A204.1 (cell line): ENCODE results near the gene MTHFD2L.
"Not testable (repeated sequence)": the region's sequence is repeated elsewhere in the genome, so short reads cannot be mapped to it uniquely, and the experiment has no call there.

Source experiments
- FAIRE-seq: peaks from 2 replicates; lab custom pipeline; 2012; peaks lifted over from hg19 to GRCh38; lab: Jason Lieb, UNC

MTHFD2L gene

DNA sequence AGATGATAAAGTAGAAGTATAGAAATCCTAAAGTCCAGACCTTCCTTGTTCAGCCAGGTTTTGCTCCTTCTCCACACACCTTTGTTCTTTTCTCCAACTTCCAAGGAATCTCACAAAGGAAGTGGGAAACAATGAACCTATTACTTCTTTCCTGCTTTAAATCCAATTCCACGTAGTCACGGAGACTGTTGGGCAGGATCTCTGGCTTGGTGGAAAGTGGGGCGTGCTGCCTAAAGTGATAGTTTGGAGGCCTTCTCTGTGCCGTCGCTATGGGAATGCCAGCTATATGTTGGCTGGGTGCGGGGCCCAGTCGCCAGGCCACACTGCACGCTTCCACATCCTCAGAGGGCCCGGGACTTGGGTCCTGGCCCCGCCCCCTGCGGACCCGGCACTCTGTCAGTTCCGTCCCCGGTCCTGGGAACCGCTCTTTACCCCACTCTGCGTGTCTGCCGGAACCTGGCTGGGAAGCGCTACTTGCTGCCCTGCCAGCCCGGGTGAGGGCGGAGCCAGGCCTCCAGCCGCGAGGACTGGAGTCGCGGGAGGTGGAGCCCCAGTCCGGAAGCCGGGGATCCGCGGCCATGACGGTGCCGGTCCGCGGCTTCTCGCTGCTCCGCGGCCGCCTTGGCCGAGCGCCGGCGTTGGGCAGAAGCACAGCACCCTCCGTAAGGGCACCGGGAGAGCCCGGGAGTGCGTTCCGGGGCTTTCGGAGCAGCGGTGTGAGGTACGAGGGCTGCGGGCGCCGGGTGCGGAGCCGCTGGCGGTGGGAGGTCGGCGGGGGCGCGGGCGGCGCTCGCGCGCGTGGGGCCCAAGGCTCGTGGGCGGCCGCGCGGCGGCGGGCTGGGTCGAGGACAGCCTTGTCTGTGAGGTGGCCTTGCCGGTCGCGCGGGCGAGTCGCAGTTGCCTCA, at the start of gene MTHFD2L:
Gene MTHFD2L, plus strand, starts transcription at position 558 of the 905 bp plus-strand sequence. Its CDS starts 21 bp downstream, at position 579.
- peak; percentile 25 for FAIRE-seq

DNA sequence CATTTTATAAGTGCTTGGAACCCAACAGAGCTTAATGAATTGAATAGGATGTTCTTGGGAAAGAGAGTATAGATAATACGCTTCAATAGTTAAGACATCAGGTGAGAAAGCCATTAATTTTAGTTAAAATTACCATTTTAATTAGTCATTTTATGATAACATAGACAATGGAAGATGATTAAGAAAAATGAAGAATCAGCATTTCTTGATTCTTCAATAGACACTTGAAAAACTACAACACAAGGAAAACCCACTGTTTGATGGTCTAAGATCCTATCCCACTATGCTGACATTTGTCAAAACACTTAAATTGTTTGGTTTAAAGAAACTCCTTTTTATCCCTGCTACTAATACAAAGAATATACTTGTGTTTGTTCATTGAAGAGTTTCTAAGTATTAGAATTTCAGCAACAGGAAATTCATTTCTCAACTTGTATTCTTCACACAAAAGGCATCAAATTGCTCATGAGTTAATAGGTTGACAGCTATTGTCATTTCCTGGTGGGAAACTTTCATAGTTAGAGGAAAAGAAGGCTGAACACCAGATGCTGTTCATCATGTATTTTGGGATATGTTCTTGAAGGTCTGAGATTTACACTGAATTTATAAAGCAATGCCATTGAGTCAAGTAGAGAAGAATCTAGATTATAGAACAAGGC, 49.3 kb upstream of the MTHFD2L start:
- FAIRE-seq = no peak

DNA sequence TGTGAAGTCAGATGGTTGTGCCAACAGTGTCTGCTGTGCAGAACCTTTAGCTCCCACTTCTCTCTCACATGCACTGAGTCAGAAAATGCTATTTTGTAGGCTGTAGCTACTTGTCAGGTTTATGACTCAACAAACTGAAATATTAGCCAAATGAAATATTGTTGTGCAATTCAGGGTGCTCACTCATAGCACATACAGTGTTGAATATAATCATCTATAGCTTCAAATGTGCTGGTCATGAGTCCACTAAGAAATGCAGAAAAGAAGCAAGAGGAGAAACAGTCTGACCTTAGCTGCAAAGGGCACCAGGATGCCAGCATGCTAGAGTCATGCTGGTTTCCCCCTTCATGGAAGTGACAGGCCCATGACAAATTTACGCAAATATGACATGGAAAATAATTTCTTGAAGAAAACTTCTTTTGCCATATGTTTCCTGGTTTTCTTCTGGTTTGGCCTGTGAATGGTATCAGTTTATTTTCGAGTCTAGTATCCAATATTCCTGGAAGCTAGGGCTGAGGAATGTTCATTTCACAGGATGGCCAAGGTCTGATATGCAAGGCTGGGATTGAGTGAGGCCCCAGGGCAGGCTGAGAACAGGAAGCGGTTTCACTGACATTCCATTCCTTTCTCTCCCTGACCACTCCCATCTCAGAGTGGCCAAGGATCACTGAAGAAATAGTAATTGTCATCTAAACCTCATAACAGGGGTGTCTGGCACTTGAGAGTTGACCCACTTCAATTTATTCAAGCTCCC, 48.6 kb upstream of the MTHFD2L start:
- FAIRE-seq = no peak

DNA sequence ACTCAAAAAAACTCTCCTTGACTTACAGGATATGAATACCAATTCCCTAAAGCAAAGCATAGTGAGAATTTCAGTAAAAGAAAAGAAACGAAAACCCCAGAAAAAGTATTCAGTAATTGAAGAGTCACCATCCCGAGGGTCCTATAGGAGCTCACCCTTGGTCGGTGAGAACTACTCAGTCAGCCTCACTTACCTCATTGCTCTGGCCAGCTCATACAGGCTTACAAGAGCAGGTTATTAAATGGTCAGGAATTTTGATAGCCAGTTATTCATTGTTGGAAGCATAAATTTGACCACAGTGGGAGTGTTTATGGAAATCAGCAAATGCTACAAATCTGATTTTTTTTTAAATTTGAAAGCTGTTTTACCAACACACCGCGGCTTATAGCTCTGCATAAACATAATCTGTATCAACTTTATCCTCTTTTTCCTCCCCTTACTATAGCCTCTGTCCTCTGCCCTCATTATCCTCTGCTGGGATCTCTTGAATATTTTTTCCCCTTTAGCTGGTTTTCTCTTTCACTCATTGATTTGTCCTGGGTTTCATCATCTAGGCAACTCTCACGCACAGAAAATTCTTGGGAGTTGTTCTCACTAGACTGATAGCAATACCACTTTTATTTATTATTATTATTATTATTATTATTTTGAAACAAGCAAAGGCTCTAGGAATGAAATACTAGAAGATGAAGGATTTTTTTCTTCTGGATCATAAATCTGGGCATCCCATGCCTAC, 47.9 kb upstream of the MTHFD2L start:
- FAIRE-seq = no peak

DNA sequence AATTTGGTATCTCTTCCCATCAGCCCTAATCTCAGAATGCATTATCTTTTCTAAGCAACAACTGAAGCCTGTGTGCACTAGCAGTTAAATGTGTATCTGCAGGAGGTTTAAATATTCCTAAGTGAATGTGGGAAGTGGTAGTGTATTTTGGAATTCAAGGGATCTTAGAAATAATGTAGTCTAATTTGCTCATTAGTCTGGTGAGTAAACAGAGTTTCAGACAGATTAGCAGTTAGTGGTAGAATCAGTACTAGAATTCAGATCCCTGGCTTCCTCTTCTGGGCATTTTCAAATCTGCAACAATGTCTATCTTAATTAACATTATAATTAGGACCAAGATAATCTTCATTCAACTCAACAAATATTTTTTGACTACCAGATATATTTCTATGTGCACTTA, 47.2 kb upstream of the MTHFD2L start:
- no peak for FAIRE-seq

DNA sequence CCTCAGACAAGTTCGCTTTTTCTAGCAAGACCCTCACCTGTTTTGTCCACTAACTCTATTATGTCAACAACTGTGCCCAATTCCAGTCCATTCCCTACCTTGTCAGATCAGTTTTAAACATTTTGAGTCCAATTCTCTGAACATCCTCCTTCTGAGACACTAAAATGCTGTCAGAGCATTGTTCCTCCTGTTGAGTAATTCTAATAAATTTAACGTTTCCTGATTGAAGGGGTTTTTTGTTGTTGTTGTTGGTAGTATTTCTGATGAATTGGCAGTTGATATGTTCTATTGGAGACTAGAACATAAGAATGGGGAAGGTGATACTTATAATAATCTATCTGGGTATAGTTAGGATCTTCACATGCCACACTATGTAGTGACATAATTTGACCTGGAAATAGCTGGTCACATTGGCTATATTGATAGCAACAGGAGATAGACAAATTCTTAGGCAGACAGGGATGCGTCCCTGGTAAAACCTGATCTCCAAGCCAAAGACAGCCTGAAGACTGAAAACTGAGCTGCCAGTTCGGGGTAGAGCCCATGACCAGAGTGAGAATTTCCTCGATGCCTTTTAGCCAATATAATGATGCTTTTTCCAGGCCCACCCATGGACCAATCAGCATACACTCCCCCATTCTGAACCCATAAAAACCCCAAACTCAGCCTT, 46.5 kb upstream of the MTHFD2L start:
- FAIRE-seq = no peak

DNA sequence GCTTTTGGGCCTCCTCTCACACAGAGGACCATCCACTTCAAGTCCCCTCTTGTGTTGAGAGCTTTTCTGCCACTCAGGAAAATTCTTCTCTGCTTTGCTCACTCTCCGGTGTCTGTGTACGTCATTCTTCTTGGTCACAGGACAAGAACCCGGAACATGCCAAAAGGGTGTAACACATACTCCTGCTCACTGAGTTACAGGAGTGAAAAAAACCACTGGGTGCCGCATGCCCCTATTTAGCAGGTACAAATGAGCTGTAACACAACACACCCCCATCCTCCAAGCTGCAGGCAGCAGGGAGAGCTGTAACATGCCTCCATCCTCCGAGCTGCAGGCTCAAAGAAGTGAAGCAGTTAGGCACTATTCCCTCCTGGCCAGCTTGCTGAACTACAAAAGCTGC, 45.9 kb upstream of the MTHFD2L start:
- FAIRE-seq = no peak

DNA sequence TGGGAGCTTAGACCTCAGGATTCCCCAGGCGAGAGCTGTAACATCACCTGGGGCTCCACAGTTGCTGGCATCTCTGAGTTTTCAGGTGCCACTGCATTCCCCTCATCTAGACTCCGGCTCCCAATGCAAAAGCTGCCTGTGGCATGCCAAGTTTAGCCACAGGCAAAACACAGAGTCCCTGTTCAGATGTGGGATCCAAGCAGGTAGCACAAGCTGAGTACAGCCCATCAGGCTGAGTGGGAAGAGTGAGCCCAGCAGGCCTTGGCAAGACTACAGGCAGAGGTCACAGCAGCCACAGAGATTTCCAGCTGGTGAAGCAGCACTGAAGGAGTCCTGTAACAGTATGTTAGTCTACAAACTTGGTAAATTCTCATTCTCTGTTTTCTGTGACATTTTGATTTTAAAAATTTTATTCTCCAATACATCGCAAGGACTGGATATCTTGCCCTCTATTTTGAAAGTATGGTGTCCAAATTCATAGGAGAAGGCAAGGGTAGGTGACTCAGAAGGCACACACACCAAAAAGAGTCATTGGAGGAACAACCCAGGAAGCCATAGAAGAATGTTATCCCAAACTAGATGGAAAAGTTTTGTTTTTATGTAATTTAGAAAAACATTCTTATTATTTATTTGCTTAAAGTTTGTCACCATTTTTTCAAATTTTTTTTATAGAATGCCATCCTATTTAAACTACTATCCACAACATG, 45.4 kb upstream of the MTHFD2L start:
- no peak for FAIRE-seq

DNA sequence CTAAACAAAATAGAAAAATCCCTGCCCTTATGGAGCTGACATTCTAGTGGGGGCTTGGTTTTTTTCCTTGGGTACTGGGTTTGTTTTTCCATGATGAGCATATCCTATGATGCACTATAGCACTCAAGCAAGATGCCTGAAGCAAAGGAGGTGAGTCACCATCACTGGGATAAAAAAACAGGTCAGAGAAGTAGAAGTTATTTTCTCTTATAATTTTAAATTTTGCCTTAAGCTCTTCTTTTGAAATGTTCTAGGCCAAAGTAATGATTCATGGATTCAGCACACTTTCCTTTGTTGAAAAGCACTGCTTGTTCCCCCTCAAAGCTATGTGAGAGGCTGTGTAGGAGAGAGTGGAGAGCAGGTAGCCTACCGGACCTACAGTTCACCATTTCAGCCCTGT, 43.7 kb upstream of the MTHFD2L start:
- no peak for FAIRE-seq

DNA sequence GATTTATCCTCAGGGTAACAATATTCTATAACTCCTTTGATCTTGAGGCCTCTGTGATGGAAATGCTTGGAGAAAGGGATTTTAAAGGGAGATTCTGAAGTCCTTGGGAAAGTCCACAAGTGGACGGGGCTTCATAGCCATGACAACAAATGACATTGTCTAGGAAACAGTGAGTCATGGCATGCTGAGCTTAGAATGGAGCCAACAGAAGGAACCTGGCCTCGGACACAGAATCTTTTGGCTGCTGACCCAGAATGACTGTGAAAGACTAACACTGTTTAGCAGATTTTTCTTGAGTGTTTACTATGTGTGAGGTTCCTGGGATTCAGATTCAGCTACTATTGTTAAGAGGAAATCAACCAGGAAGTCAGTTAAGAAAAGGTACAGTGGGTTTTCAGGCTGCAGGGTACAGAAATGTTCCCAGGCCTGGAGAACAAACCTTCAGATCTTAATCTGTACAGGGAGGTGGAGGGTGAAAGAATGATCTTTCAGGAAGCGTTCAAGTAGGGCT, 40.8 kb upstream of the MTHFD2L start:
- no peak for FAIRE-seq

DNA sequence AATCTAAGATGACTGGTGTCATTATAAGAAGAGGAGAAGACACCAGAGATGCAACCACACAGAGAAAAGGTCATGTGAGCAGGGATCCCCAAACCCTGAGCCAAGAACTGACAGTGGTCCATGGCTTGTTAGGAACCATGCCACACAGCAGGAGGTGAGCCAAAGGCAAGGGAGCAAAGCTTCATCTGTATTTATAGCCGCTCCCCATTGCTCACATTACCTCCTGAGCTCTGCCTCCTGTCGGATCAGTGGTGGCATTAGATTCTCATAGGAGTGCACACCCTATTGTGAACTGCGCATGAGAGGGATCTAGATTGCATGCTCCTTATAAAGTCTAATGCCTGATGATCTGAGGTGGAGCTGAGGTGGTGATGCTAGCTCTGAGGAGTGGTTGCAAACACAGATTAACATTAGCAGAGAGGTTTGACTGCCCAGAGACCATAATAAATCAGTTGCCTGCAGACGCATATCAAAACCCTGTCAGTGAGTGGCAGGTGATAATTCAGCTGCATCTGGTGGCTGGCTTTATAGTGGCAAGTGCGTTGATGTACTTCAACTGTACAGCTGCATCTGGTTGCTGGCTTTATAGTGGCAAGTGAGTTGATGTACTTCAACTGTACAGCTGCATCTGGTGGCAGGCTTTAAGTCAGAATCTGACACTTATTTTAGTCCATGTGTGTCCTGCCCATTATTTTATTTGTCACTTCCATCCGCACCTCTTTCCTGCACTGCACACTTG, 39.1 kb upstream of the MTHFD2L start:
- FAIRE-seq = no peak

DNA sequence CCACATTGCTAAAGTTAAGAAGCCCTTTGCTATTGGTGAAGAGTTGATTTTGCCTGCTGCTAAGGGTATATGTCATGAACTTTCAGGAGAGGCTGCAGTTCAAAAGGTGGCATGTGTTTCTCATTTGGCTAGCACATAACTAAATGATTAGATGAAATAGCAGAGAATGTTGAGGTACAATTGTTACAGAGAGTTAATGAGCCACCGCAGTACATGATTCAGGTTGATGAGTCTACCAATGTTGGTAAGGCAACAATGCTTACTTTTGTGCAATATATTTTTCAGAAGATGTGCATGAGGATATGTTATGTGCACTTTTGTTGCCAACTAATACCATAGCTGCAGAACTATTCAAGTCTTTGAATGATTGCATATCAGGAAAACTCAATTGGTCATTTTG, 37.8 kb upstream of the MTHFD2L start:
- no peak for FAIRE-seq

DNA sequence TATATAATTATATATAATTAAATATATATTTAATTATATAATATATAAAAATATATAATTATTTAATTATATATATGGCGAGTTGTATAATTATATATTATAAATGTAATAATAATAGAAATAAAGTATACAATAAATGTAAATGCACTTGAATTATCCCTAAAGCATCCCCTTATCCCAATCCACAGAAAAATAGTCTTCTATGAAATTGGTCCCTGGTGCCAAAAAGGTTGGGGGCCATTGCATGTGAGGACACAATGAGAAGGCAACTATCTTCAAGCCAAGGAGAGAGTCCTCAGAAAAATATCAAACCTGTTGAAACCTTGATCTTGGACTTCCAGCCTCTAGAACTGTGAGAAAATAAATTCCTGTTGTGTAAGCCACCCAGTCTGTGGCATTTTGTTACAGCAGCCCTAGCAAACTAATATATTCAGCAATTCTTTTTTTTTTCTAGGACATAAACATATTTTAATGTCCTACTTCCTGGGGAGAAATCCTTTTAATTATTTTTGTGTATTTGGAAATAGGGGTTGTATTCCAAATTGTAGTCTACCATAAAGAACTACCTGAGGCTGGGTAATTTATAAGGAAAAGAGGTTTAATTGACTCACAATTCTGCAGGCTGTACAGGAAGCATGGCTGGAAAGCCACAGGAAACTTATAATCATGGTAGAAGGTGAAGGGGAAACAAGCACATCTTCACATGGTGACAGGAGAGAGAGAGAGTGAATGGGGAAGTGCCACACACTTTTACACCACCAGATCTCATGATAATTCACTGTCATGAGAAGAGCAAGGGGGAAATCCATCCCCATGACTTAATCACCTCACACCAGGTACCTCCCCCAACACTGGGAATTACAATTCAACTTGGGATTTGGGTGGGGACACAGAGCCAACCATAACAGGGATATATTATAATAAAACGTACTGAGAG, 36.0 kb upstream of the MTHFD2L start:
- peak; percentile 96 for FAIRE-seq

DNA sequence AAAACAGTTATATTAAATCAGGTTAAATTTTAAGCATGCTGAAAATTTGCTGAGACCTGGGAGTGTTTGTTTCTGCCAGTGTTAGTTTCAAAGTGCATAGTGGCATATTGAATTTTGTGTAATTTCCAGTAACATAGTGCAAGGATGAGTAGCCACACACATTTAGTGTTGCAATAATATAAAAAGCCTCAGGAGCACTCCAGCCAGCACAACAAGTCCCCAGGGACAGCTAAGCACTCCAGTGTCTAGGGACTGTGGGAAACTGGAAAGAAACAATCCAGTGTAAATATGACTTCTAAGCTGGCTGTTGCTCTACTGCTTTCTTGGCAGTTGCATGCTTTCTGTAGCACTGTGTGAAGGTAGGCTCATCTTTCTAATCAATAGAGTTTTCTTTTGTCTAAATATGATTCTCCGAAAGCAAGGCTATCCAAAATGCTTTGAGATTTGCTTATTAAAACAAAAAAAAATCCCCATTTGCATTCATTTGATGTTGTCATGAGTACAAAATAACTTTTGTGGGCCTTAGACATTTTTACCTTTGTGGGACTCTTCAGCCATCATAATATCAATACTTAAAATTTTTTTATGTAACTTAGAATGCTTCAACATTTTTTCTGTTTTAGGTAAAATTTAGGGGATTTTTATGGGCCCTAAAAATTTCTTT, 34.7 kb upstream of the MTHFD2L start:
- no peak for FAIRE-seq

DNA sequence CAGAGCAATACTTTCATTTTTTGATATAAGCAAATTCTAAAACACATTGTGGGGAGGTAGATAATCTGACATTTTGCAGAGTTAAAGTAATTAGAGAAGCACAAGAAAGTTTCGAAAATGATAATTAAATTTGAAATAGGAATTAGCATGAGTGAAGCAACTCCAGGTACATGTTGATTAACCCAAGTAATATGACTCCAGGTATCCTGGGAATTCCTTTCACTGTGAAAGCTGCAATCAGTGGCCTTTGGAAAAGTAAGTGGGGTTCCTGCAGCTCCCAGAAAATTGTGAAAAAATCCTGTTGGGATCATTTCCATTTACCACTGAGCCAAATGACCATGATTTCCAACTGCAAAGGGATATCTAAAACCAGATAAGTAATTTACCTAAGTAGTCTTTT, 32.9 kb upstream of the MTHFD2L start:
- FAIRE-seq = no peak

DNA sequence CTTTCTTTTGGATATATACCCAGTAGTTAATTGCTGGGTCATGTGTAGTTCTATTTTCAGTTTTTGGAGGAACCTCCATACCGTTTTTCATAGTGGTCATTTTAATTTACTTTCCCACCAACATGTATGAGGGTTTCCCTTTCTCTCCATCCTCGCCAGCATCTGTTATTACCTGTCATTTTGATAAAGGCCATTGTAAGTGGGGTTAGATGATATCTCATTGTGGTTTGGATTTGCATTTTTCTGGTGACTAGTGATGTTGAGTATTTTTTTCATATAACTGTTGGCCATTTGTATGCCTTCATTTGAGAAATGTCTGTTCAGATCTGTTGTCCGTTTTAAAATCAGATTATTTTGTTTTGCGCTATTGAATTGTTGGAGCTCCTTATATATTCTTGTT, 30.2 kb upstream of the MTHFD2L start:
- no peak for FAIRE-seq

DNA sequence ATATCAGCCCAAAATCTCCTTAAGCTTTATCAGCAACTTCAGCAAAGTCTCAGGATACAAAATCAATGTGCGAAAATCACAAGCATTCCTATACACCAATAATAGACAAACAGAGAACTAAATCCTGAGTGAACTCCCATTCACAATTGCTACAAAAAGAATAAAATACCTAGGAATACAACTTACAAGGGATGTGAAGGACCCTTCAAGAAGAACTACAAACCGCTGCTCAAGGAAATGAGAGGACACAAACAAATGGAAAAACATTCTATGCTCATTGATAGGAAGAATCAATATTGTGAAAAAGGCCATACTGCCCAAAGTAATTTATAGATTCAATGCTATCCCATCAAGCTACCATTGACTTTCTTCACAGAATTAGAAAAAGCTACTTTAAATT, 27.1 kb upstream of the MTHFD2L start:
- FAIRE-seq = not testable (repeated sequence)

DNA sequence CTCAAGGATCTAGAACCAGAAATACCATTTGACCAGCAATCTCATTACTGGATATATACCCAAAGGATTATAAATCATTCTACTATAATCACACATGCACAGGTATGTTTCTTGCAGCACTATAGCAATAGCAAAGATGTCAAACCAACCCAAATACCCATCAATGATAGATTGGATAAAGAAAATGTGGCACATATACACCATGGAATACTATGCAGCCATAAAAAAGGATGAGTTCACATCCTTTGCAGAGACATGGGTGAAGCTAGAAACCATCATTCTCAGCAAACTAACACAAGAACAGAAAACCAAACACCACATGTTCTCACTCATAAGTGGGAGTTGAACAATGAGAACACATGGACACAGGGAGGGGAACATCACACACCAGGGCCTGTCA, 25.7 kb upstream of the MTHFD2L start:
- FAIRE-seq = not testable (repeated sequence)
